ENCODE data around the gene CCDC154.

CCDC154 gene

GRCh38 chr16:1385232-1385631 lies 59.1 kb downstream of the CCDC154 start:
- no peak for DNase-seq

Measured in activated CD4-positive, alpha-beta T cell treated with anti-CD3 and anti-CD28 coated beads, Interleukin-2, Interleukin-6, amounts not matched to agents 100 ng/mL and 50 ng/mL, durations not matched to agents 16 hours and 8 hours (primary cell).